GM10266 (cell line): ENCODE measurements around the gene NRCAM.

Source experiments
- DNase-seq: peaks from one replicate; pipeline ENCODE4 v3.0.0; 2012; ENCODE audit errors: extremely low spot score
- CTCF ChIP-seq: IDR thresholded peaks from 2 replicates; pipeline ENCODE4 v1.5.1; 2012; ENCODE audit warnings: mild to moderate bottlenecking, low read depth; ENCODE audit not compliant: control insufficient read depth, insufficient read depth; ENCODE audit errors: missing control alignments

NRCAM gene

DNA sequence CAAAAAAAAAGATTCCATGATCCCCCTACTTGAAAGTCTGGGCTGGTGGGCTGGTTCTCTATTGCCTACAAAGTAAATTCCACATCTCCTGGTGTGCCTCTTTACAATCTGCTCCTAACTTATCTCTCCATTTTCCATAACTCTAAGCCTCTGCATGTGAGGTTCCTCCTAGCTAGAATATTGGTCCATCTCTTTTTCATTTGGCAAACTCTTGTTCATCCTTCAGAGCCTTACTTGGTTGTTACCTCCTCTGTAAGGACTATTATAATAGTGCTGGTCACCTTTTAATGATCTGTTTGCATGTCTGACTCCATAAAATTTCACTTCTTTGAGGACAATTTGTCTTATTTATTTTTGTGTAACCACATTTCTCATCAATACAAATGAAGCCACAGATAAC is 1.6 kb upstream of the NRCAM start:
- no peak for DNase-seq
- TF ChIP-seq CTCF, result no peak

- TF ChIP-seq CTCF, result no peak
- DNase-seq, result no peak
Measured at GRCh38 chr7:108456845-108457540, 757 bp upstream of the NRCAM start.

DNA sequence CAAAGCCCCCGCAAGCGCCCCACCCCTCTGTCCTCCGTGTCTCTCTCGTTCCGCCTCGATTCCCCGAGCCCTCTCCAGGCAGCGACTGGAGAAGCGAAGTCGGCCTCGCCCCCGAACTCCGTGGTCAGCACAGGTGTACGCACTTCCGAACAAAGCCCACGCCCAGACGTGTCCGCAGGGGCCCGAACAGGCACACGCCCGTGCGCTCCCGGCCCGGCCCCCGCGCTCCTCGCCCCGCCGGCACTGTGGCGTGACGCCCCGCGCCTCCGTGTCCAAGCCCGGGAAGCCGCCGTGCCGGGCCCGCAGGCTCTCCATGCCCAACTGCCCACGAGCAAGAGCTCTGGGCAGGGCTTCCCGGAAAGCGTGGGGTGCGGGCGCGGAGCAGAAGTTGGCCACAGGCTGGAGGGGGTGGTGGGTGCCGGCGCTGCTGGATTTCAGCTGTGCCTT is 662 bp downstream of the NRCAM start:
- no peak for TF ChIP-seq CTCF
- DNase-seq, result peak; percentile 70

GRCh38 chr7:108454674-108455550 is 1.3 kb downstream of the NRCAM start:
- DNase-seq, result peak; percentile 51
- no peak for TF ChIP-seq CTCF

- no peak for TF ChIP-seq CTCF
- DNase-seq, result no peak
Measured at GRCh38 chr7:108454317-108454673, 1.9 kb downstream of the NRCAM start.

DNA sequence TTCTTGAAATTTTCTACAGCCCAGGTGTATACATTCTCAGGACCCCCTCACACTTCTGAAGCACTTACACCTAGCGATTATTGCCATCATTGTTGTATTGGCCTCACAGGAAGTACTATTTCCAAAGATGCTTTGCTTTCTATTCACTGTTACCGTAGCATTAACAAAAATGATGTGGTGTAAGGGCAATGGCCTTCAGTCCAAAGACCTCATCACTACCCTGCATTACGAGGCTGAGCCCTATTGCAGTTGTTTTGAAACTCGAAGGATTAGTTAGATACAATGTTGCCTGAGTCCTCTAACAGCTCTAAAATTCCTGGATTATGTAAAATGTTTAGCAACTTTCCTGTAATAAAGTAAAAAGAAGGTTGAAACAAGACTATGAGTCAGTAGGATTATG is 2.9 kb downstream of the NRCAM start:
- no peak for TF ChIP-seq CTCF
- no peak for DNase-seq

DNA sequence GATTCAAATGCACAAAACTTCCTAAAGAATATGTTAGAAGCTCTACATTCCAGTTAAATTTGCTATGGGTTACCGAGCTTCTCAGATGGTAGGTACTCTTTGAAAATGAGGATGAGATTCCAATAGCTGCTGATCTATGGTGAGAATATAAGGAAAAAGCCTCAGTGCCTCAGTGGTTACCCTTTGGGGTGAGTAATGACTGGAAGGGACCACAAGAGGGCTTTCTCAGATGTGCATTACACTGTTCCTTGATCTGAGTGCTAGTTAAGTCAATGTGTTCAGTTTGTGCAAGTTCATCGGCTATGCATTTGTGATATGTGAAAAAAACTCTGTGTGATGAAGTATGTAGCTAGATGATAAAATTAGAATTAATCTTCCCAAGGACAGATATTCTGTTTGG is 3.5 kb downstream of the NRCAM start:
- peak; percentile 46 for TF ChIP-seq CTCF
- peak; percentile 44 for DNase-seq
